Ovary (tissue), 3 donors: ENCODE data around the gene TTC7B.

Experiments used
- CTCF ChIP-seq, 3 donors: fragments of 450-650 bp in 2 of 3; fragments of 200-600 bp in 1 of 3; IDR thresholded peaks; one replicate each; pipeline versions ENCODE4 v1.5.1 to v1.8.0; 2016 to 2022; ENCODE audit warnings: antibody characterized with exemption in 3 of 3, mild to moderate bottlenecking in 1 of 3
- EP300 ChIP-seq: sonication (generic); formaldehyde crosslinking; IDR thresholded peaks from one replicate; pipeline ENCODE4 v1.6.1; 2017; ENCODE audit warnings: antibody characterized with exemption
- POLR2A ChIP-seq: fragments of 450-650 bp; IDR thresholded peaks from one replicate; pipeline ENCODE4 v1.6.1; 2017; ENCODE audit warnings: antibody characterized with exemption, mild to moderate bottlenecking, moderate library complexity
- donor health status: DM: no; HTN: no; CAD: no.

- TF ChIP-seq POLR2A = no peak
- no peak for TF ChIP-seq CTCF (IDR thresholded peaks at IDR 0.05)
- TF ChIP-seq EP300 = no peak
These were observed 192.0 kb downstream of the TTC7B start for GRCh38 chr14:90624227-90624626.
